Naive thymus-derived CD8-positive, alpha-beta T cell (primary cell): ENCODE data around the gene CHRNG. TPM values are rescaled to one million over a fixed set of nuclear protein-coding genes. Genes with fewer than 3 reads are reported as not detected.

Experiments used
- ATAC-seq, 2 donors: fragments of 150-1000 bp; cut with Tn5 transposase in 1 of 2; sonication (Bioruptor Pico), chemical (Tn5 transposase) in 1 of 2; 1 replicate in 1 of 2; 2 replicates in 1 of 2; pipeline ENCODE4 v1.10.0; 2021; ENCODE audit warnings: mild to moderate bottlenecking in 2 of 2, moderate library complexity in 2 of 2
- POLR2A ChIA-PET: fragments of 350-600 bp; sonication (Branson Sonifier 250); formaldehyde crosslinking; loops from one replicate; lab custom pipeline; 2021; ENCODE audit warnings: antibody characterized with exemption; lab: Charles Lee
- DNase-seq, 10 donors: peaks; one replicate each; pipeline versions ENCODE4 v3.0.0 to v3.0.0-alpha.2; 2020 to 2022
- H3K27ac Mint-ChIP-seq, 10 donors: one replicate each; pipeline ENCODE4 v1.8.0; 2020 to 2022; ENCODE audit warnings: mild to moderate bottlenecking in 10 of 10, mixed read lengths in 10 of 10, moderate library complexity in 4 of 10, inconsistent platforms in 1 of 10
- H3K27me3 Mint-ChIP-seq, 5 donors: one replicate each; pipeline ENCODE4 v1.8.0; 2021 to 2022; ENCODE audit warnings: mixed read lengths in 5 of 5
- H3K36me3 Mint-ChIP-seq, 3 donors: one replicate each; pipeline ENCODE4 v1.8.0; 2020 to 2022; ENCODE audit warnings: mixed read lengths in 3 of 3, mild to moderate bottlenecking in 2 of 3, inconsistent platforms in 1 of 3
- H3K4me1 Mint-ChIP-seq, 4 donors: one replicate each; pipeline ENCODE4 v1.8.0; 2021 to 2022; ENCODE audit warnings: mixed read lengths in 4 of 4
- H3K4me3 Mint-ChIP-seq, 10 donors: one replicate each; pipeline ENCODE4 v1.8.0; 2020 to 2022; ENCODE audit warnings: mild to moderate bottlenecking in 10 of 10, mixed read lengths in 10 of 10, moderate library complexity in 6 of 10, inconsistent platforms in 1 of 10
- H3K9me3 Mint-ChIP-seq, 9 donors: one replicate each; pipeline ENCODE4 v1.8.0; 2020 to 2022; ENCODE audit warnings: mixed read lengths in 9 of 9, mild to moderate bottlenecking in 3 of 9, inconsistent platforms in 1 of 9, moderate library complexity in 1 of 9
- polyA plus RNA-seq, 3 donors: library from polyadenylated mRNA; unstranded; fragments of 300-500 nt; fragmentation: Illumina TruSeq; gene quantifications; one replicate each; pipeline ENCODE4 v1.2.3, GENCODE V29; 2021
- total RNA-seq, 8 experiments: library from RNA in 2 of 8; stranded (reverse) in 2 of 8; gene quantifications; one replicate each; pipeline ENCODE4 v1.2.3 and lab custom pipeline; 2021 to 2026

Gene CHRNG
- total and polyA plus RNA-seq, 5 experiments from 2014 or later = 0.59 TPM; not detected in 4

DNA sequence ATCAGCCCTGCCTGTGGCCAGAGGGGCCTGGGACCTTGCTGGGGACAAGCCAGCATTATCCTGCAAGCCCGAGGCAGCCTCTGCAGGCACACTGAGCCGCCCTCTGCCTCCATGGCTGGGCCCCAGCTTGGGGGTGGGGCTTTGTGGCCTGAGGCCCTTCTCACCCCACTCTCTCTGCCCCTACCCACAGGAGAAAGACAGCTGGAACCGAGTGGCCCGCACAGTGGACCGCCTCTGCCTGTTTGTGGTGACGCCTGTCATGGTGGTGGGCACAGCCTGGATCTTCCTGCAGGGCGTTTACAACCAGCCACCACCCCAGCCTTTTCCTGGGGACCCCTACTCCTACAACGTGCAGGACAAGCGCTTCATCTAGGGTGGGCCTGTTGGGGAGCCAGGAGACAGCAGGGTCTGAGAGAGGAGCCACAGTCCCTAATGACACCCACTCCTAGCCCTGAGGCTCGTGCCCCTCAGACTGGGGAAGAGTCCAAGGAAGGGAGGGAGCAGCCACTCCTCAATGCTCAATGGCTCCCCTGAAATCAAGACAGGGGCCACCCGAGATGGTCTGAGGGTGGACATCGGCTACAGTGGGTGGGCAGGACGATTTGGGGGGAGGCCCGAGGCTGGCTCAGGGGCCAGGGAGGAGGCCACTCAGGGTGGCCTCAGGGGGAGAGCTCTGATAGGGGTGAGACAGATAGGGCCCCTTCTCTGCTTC is 4.4 kb upstream of the CHRNG start:
- no peak overlapping the region for H3K4me3 Mint-ChIP-seq
- ATAC-seq = no peak
- POLR2A ChIA-PET = no interaction called here

DNA sequence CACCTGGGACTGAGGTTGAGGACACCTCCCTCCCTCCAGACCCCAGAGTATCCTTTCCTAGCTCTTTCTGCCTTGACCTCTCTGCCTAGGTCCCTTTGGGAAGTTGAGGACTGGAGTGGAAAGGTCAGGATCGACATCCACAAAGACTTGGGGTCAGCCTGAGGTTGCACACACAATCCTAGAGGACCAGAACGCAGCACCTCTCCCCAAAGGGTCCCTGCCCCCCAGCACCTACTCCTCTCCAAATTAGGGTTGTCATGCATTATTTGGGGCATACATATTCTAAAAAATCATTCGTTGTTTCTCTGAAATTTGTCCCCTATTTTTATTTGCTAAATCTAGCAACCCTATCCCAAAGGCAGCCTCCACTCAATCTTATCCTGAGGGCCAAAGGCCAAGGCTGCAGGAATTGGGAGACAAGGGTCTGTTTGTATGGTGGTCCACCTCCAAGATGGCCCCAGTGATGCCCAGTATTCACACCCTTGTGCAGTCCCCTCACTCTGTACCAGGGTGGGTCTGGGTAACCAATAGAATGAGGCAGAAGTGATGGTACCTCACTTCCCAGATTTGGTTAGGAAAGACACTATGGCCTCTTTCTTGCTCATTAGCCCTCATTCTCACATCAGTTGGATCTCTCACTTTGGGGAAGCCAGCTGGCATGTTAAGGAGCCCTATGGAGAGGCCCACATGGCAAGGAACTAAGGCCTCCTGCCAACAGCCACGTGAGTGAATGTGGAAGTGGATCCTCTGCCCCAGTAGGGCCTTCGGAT is 3.5 kb upstream of the CHRNG start:
- no peak for DNase-seq
- H3K27me3 Mint-ChIP-seq = peaks cover 0 to 15% (median 7%) of the 10 kb centered on the region in 5 donors
- no peak for ATAC-seq
- H3K4me3 Mint-ChIP-seq = no peak overlapping the region
- H3K36me3 Mint-ChIP-seq = no peaks in the 10 kb centered on the region
- H3K9me3 Mint-ChIP-seq = no peaks in the 10 kb centered on the region
- H3K4me1 Mint-ChIP-seq = peaks cover 5 to 20% (median 10%) of the 10 kb centered on the region in 4 donors
- H3K27ac Mint-ChIP-seq = no peak overlapping the region
- POLR2A ChIA-PET = interaction anchor here (0.9 kb wide), 1 partner anchor 14 kb away, joined by 3 read pairs; the partner anchor contains the start of genes EIF4E2 and TIGD1

More for the DNA sequence above, 4.4 kb upstream of the CHRNG start:
- H3K27ac Mint-ChIP-seq = no peak overlapping the region
- H3K27me3 Mint-ChIP-seq = peaks cover 3 to 24% (median 7%) of the 10 kb centered on the region in 5 donors
- peaks cover 5 to 14% (median 9%) of the 10 kb centered on the region in 4 donors for H3K4me1 Mint-ChIP-seq
- DNase-seq = no peak
- H3K36me3 Mint-ChIP-seq = no peaks in the 10 kb centered on the region
- H3K9me3 Mint-ChIP-seq = no peaks in the 10 kb centered on the region

DNA sequence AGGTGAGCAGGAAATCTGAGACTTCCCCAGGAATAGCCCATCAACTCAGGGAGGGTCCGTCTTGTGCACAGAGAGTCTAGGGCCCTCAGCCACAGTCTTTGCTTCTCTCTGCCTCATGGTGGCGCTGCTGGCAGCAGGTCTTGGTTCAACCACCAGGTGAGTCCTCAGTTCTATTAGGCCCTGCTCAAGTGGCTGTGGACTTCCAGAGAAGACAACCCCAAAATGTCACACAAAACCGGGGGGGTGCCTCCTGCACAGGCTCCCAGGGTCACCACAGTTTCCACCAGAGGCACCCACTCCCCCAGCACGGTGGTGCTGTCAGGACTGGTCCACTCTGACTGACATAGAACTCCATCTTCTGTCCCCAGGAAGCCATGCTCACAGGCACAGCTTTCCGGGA is 2.4 kb upstream of the CHRNG start:
- POLR2A ChIA-PET = interaction anchor here (0.9 kb wide), 1 partner anchor 13 kb away, joined by 3 read pairs; the partner anchor contains the start of genes EIF4E2 and TIGD1
- Mint-ChIP-seq H3K27ac (no peak overlapping the region), H3K9me3 (no peaks in the 10 kb centered on the region), H3K4me3 (no peak overlapping the region), H3K36me3 (no peaks in the 10 kb centered on the region), H3K27me3 (peaks cover 0 to 14% (median 7%) of the 10 kb centered on the region in 5 donors), H3K4me1 (peaks cover 7 to 24% (median 12%) of the 10 kb centered on the region in 4 donors)
- no peak for DNase-seq
- no peak for ATAC-seq

DNA sequence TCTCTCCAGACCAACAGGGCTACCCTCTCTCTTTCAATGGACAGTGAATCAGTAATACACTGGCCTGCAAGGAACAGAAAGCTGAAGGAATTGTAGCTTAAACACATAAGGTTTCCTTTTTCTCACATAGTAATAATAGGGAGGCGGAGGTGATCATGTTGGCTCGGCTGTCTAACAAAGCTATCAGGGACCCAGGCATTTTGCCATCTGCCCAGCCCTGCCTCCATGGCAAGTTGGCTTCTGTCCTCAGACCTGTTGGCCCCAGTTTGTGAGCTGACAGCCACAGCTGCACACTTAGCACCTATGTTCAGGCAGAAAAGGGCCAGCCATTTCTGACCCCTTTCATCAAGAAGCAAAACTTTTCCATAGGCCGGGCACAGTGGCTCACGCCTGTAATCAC is 2.0 kb upstream of the CHRNG start:
- ATAC-seq (no peak), DNase-seq (no peak)
- Mint-ChIP-seq H3K4me1 (peaks cover 7 to 28% (median 13%) of the 10 kb centered on the region in 4 donors), H3K4me3 (no peak overlapping the region), H3K27ac (peak overlapping the region in 1 of 10 donors; percentile 16), H3K36me3 (no peaks in the 10 kb centered on the region), H3K9me3 (no peaks in the 10 kb centered on the region), H3K27me3 (peaks cover 0 to 14% (median 7%) of the 10 kb centered on the region in 5 donors)
- POLR2A ChIA-PET = no interaction called here

DNA sequence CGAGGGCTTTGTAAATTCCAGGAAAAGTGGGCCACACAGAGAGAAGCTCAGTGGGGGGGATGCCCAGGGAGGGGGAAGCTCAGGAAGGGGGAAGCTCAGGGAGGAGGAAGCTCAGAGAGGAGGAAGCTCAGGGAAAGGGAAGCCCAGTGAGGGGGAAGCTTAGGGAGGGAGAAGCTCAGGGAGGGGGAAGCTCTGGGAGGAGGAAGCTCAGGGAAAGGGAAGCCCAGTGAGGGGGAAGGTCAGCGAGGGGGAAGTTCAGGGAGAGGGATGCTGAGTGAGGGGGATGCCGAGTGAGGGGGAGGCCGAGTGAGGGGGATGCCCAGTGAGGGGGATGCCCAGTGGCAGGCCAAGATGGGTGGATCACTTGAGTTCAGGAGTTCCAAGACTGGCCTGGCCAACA is 821 bp upstream of the CHRNG start:
- ATAC-seq = no peak
- Mint-ChIP-seq H3K4me1 (peaks cover 13 to 37% (median 17%) of the 10 kb centered on the region in 4 donors), H3K27me3 (peaks cover 0 to 6% (median 3%) of the 10 kb centered on the region in 5 donors), H3K36me3 (no peaks in the 10 kb centered on the region), H3K27ac (peak overlapping the region in 3 of 10 donors; percentile 0 to 51 (median 32)), H3K9me3 (peaks cover 0 to 2% (median 0%) of the 10 kb centered on the region in 9 donors), H3K4me3 (no peak overlapping the region)
- POLR2A ChIA-PET = interaction anchor here (0.7 kb wide), 1 partner anchor 11 kb away, joined by 6 read pairs; the partner anchor contains the start of gene TIGD1
- DNase-seq = no peak

DNA sequence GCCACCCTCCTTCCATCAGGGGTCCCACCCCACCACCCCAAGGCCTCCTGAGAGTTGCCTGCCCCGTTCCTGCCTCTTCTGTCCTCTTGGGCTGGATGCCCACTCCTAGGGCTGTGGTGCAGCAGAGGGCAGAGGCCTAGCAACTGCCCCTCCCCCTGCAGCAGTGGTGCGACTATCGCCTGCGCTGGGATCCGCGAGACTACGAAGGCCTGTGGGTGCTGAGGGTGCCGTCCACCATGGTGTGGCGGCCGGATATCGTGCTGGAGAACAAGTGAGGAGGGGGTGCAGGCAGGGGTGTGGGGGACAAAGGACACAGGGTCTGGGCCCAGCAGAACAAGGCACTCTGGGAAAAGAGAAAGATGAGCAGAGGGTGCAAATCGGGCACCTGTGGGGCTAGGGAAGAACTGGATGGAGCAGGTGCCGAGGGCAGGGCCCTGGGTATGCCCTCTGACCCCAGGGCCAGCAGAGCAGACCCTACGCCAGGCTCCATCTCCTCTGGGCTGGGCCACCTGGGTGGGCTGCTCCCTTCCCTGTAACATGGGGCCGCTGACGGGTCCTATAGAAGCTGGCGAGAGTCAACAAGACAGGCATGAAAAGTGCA is 1.0 kb downstream of the CHRNG start:
- Mint-ChIP-seq H3K4me3 (no peak overlapping the region), H3K27me3 (peaks cover 0 to 4% (median 2%) of the 10 kb centered on the region in 5 donors), H3K4me1 (peaks cover 17 to 47% (median 19%) of the 10 kb centered on the region in 4 donors), H3K36me3 (peaks cover 0 to 10% (median 6%) of the 10 kb centered on the region in 3 donors), H3K9me3 (peaks cover 0 to 2% (median 0%) of the 10 kb centered on the region in 9 donors), H3K27ac (peak overlapping the region in 2 of 10 donors; percentile 22 to 70)
- DNase-seq (no peak), ATAC-seq (no peak)
- POLR2A ChIA-PET = no interaction called here

DNA sequence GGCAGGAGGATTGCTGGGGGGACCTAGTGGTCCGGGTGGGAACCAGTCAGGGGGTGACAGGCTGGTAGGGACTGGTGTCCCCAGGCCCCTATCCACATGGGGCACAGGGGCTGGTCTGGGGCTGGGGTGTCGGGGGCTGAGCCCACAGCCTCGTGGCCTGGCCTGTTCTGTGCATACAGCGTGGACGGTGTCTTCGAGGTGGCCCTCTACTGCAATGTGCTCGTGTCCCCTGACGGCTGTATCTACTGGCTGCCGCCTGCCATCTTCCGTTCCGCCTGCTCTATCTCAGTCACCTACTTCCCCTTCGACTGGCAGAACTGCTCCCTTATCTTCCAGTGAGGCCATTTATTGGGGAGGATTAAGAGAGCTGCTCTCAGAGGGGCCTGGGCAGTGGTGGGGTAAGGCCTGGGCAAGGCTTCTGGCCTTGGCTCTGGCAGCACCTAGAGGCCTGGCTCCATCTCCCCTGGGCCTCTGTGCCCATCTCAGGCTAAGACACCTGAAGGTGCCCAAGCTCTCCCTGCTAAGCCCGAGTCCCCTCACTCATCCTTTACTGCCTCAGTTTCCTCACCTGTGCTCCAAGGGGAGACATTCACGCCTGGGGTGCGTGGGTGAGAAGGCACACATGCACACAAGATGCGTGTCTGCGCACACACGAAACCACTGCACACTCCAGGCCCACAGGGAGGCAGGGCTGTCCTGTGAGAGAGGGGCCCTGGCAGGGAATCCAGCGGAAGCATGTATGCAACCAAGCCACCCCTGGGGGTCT is 1.9 kb downstream of the CHRNG start:
- Mint-ChIP-seq H3K36me3 (peaks cover 0 to 19% (median 13%) of the 10 kb centered on the region in 3 donors), H3K4me1 (peaks cover 18 to 48% (median 26%) of the 10 kb centered on the region in 4 donors), H3K4me3 (peak overlapping the region in 1 of 10 donors; percentile 19), H3K9me3 (peaks cover 0 to 2% (median 0%) of the 10 kb centered on the region in 9 donors), H3K27me3 (peaks cover 0 to 3% (median 0%) of the 10 kb centered on the region in 5 donors), H3K27ac (peak overlapping the region in 3 of 10 donors; percentile 14 to 29 (median 28))
- ATAC-seq = peak in 1 of 2 donors; percentile 18
- no peak for DNase-seq
- POLR2A ChIA-PET = no interaction called here

DNA sequence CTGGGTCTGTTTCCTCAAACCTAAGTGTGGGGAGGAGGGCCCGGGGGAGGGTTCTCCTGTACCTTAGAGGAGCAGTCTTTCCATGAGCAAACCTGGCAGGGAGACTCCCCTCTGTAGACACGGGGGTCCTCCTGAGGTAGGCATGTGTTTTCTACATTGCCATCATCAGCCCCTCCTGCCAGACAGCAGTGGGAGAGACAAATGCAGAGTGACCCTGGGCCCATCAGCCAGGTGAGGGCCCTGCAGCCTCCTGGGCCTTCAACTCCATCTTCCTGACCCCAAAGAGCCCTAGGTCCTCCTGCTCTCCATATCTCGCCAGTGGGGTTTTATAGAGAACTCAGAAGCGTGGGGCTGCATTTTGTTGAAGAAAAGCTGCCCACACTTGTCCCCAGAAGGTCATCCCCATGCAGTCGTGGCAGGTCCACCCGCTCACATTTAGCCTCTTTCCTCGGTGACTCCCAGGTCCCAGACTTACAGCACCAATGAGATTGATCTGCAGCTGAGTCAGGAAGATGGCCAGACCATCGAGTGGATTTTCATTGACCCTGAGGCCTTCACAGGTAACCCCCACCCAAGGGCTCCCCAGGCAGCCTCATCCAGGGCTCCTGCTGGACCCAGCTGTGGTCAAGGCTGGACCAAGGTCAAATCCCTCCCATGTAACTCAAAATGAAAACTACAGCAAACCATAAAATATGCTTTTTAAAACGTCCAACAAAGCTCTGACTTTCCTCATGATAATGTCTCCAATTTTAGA is 2.6 kb downstream of the CHRNG start:
- Mint-ChIP-seq H3K36me3 (peaks cover 0 to 22% (median 17%) of the 10 kb centered on the region in 3 donors), H3K4me3 (no peak overlapping the region), H3K9me3 (peaks cover 0 to 2% (median 0%) of the 10 kb centered on the region in 9 donors), H3K4me1 (peaks cover 16 to 53% (median 30%) of the 10 kb centered on the region in 4 donors), H3K27ac (peak overlapping the region in 5 of 10 donors; percentile 41 to 68 (median 52)), H3K27me3 (peaks cover 0 to 2% (median 0%) of the 10 kb centered on the region in 5 donors)
- ATAC-seq (peak in 1 of 2 donors; percentile 24), DNase-seq (no peak)
- POLR2A ChIA-PET = no interaction called here

DNA sequence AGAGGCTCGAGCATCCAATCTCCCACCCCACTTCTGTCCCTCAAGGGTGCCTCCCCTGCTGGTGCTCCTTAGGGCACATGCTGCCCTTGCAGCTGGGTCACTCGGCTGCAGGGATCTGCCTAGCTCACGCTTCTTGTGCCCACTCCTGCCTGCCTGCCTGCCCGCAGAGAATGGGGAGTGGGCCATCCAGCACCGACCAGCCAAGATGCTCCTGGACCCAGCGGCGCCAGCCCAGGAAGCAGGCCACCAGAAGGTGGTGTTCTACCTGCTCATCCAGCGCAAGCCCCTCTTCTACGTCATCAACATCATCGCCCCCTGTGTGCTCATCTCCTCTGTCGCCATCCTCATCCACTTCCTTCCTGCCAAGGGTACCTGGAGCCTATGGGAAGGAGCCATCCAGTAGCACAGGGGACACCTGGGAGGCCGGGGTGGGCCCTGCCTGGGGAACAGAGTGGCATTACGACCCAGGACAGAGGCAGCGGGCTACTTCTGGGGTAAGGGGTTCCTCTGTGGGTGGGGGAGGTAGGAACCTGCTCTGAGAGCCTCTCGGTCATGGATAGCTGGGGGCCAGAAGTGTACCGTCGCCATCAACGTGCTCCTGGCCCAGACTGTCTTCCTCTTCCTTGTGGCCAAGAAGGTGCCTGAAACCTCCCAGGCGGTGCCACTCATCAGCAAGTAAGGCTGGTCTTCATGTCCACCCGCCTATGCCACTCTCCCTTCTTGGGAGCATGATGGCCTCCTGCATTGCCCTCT is 3.4 kb downstream of the CHRNG start:
- H3K9me3 Mint-ChIP-seq = peaks cover 0 to 2% (median 0%) of the 10 kb centered on the region in 9 donors
- peak overlapping the region in 5 of 10 donors; percentile 29 to 68 (median 44) for H3K27ac Mint-ChIP-seq
- peaks cover 18 to 60% (median 38%) of the 10 kb centered on the region in 4 donors for H3K4me1 Mint-ChIP-seq
- POLR2A ChIA-PET = no interaction called here
- peak overlapping the region in 1 of 10 donors; percentile 51 for H3K4me3 Mint-ChIP-seq
- H3K36me3 Mint-ChIP-seq = peaks cover 0 to 23% (median 22%) of the 10 kb centered on the region in 3 donors
- ATAC-seq (no peak), DNase-seq (no peak)
- H3K27me3 Mint-ChIP-seq = peaks cover 0 to 2% (median 0%) of the 10 kb centered on the region in 5 donors

DNA sequence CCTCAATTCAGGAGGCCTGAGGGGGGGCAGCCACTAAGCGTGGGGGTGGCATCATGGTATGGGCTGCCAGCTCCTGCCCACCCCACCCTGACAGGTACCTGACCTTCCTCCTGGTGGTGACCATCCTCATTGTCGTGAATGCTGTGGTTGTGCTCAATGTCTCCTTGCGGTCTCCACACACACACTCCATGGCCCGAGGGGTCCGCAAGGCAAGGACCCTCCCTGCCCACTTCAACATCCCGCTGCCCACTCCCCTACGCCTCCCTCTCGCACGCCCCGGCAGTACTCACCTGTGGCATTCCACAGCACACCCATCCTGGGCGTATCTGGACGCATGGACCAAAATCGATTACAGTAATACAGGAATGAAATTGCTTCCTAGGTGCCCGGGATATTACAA is 4.0 kb downstream of the CHRNG start:
- H3K9me3 Mint-ChIP-seq = peaks cover 0 to 2% (median 0%) of the 10 kb centered on the region in 9 donors
- ATAC-seq (no peak), DNase-seq (no peak)
- H3K4me1 Mint-ChIP-seq = peaks cover 15 to 61% (median 38%) of the 10 kb centered on the region in 4 donors
- H3K36me3 Mint-ChIP-seq = peaks cover 2 to 27% (median 26%) of the 10 kb centered on the region in 3 donors
- POLR2A ChIA-PET = no interaction called here
- H3K27me3 Mint-ChIP-seq = no peaks in the 10 kb centered on the region
- no peak overlapping the region for H3K4me3 Mint-ChIP-seq
- peak overlapping the region in 5 of 10 donors; percentile 25 to 51 (median 36) for H3K27ac Mint-ChIP-seq
